Measurements from ENCODE around the gene DDX10.

Gene DDX10

DNA sequence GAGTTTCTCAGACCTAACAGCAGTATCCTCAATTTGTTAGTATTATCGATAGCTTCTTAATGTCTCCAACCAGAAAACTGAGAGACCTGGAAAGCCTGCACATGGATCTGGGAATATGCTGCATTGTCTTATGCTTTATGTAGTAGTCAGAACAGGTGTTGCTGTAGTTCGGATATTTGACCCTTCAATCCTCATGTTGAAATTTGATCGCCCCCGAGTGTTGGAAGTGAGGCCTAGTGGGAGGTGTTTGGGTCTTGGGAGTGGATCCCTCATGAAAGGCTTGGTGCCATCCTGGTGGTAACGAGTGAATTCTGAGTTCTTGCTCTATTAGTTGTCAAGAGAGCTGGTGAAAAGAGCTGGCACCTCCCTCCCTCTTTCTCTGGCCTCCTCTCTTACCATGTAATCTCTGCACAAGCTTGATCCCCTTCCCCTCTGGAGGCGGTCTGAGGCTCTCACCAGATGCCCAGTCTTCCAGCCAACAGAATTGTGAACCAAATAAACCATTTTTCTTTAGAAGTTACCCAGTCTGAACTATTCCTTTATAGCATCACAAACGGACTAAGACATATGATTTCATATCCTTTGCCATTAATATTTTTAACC is 227.1 kb downstream of the DDX10 start:
- no peak overlapping the region for H3K27ac ChIP-seq
- TF ChIP-seq ZFX (IDR thresholded peaks at IDR 0.05) (no peak), CTCF (conservative IDR thresholded peaks at IDR 0.05) (no peak)

DNA sequence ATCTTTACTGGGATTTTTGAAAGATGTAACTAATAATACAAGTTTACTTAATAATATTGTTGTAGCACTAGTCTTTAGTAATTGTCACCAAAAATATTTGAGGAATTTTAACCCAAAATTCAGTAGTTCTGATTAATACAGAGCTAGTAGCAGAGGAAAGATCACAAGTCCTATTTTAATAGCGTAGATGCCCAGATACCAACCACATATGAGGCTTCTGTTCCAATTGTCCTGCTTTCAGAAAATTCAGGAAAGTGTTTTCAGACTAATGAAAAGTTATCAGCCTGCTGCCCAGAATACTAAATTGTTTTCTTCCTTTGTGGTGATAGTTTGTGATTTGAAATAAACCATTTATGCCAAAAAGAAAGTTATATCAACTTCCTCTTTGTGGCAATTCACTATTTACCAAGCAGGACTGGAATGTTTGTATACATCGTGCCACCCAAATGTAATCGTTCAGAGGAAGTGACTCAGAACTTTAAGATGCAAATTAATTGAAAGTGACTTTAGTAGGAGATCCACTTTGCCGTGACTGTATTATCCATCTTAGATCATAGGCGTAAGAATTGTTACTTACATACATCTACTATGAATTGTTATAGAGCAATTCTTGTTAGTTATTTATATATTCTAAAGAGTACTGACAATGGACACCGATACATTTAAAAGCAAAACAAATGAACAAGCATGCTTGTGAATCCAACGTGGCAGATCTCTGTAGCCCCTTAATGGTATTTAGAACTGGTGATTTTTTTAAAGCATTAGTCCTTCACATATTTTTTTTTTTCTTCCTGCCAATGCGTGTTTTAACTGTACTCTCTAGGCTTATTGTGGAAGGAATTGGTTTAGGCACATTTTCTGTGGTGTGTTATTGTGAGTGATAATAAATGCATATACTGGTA is 231.0 kb downstream of the DDX10 start:
- no peak for TF ChIP-seq ZFX (IDR thresholded peaks at IDR 0.05)
- TF ChIP-seq CTCF (conservative IDR thresholded peaks at IDR 0.05): no peak
- no peak overlapping the region for H3K27ac ChIP-seq

DNA sequence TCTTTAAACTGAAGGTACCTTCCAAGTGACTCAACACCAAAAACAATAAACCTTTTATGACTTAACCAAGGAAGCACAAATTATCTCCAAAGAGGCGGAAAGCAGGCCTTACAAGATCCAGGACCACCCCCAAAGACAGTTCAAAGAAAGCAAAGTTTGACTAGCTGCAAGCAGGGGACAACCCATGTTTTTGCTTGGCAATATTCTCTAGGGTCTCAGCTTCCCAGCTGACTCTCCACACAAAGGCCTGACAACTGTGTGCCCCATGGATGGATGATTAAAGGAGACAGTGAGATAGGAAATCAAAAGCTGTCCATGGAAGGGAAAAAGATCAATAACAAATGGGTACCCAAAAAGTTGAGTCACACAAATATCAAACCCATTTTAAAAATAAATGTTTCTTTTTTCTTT is 232.2 kb downstream of the DDX10 start:
- TF ChIP-seq CTCF (conservative IDR thresholded peaks at IDR 0.05): no peak
- TF ChIP-seq ZFX (IDR thresholded peaks at IDR 0.05): no peak
- H3K27ac ChIP-seq: no peak overlapping the region

- H3K27ac ChIP-seq: no peak overlapping the region
- TF ChIP-seq CTCF (conservative IDR thresholded peaks at IDR 0.05): no peak
- no peak for TF ChIP-seq ZFX (IDR thresholded peaks at IDR 0.05)
These were observed 233.0 kb downstream of the DDX10 start for GRCh38 chr11:108897916-108898315.

DNA sequence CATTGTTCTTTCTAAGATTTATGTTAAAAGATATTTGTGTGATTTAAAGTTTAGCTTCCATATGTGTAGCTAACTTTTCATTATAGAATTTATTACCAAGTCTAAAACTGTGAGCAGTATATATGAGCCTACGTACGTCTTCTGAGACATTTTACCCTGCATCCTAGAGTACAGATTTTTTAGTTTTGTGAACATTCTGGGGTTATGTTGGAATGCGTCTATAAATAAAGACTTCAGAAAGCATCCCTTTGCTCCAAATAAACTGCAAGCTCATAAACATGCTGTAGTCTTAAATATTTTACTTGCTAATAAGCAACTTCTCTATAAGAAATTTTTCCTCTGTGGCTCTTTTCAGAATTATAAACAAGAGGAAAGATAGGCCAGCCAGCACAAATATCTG is 236.5 kb downstream of the DDX10 start:
- no peak overlapping the region for H3K27ac ChIP-seq
- TF ChIP-seq ZFX (IDR thresholded peaks at IDR 0.05) (no peak), CTCF (conservative IDR thresholded peaks at IDR 0.05) (no peak)

GRCh38 chr11:108902027-108902469 is 237.2 kb downstream of the DDX10 start:
- H3K27ac ChIP-seq: no peak overlapping the region

More at GRCh38 chr11:108902027-108902469, 237.2 kb downstream of the DDX10 start:
- TF ChIP-seq CTCF (conservative IDR thresholded peaks at IDR 0.05): no peak
- no peak for TF ChIP-seq ZFX (IDR thresholded peaks at IDR 0.05)
